H9 (cell line): Measurements from ENCODE around the gene RNF39. TPM values are rescaled to one million over a fixed set of nuclear protein-coding genes. Genes with fewer than 3 reads are reported as not detected.

Experiments
- DNase-seq: peaks from one replicate; pipeline ENCODE4 v3.0.0-alpha.2; 2017
- H2AFZ ChIP-seq: one replicate; pipeline ENCODE4 v1.6.1; 2013; ENCODE audit warnings: mild to moderate bottlenecking, low read length, control low read depth, moderate library complexity
- H2AK5ac ChIP-seq: 2 replicates; pipeline ENCODE4 v1.6.1; 2013; ENCODE audit warnings: low read length, control low read depth, mixed read lengths; ENCODE audit not compliant: insufficient read length
- H2BK120ac ChIP-seq: one replicate; pipeline ENCODE4 v1.6.1; 2013; ENCODE audit warnings: low read depth, mild to moderate bottlenecking, low read length, control low read depth, inconsistent platforms; ENCODE audit not compliant: poor library complexity, severe bottlenecking
- H2BK12ac ChIP-seq: 2 replicates; pipeline ENCODE4 v1.6.1; 2013; ENCODE audit warnings: low read length, control low read depth, mixed read lengths, low read depth; ENCODE audit not compliant: insufficient read length
- H2BK15ac ChIP-seq: 2 replicates; pipeline ENCODE4 v1.6.1; 2013; ENCODE audit warnings: low read depth, low read length, control low read depth
- H2BK20ac ChIP-seq: one replicate; pipeline ENCODE4 v1.6.1; 2013; ENCODE audit warnings: low read depth, mild to moderate bottlenecking, low read length, control low read depth, inconsistent platforms; ENCODE audit not compliant: poor library complexity, severe bottlenecking
- H2BK5ac ChIP-seq: 2 replicates; pipeline ENCODE4 v1.6.1; 2013; ENCODE audit warnings: low read length, control low read depth, mixed read lengths; ENCODE audit not compliant: insufficient read length
- H3K14ac ChIP-seq: 2 replicates; pipeline ENCODE4 v1.6.1; 2013; ENCODE audit warnings: low read length, control low read depth; ENCODE audit not compliant: insufficient read depth
- H3K18ac ChIP-seq: 2 replicates; pipeline ENCODE4 v1.6.1; 2013; ENCODE audit warnings: low read depth, mild to moderate bottlenecking, mixed read lengths, low read length, control low read depth; ENCODE audit not compliant: insufficient read length
- H3K23ac ChIP-seq: 2 replicates; pipeline ENCODE4 v1.6.1; 2013; ENCODE audit warnings: low read length, control low read depth, mixed read lengths, low read depth; ENCODE audit not compliant: insufficient read length
- H3K23me2 ChIP-seq: 2 replicates; pipeline ENCODE4 v1.6.1; 2013; ENCODE audit warnings: low read depth, mild to moderate bottlenecking, mixed read lengths, low read length, control low read depth; ENCODE audit not compliant: insufficient read length, poor library complexity, severe bottlenecking
- H3K27ac ChIP-seq: 2 replicates; pipeline ENCODE4 v1.5.1; 2013; ENCODE audit warnings: low read length, control low read depth, mixed read lengths, low read depth; ENCODE audit not compliant: insufficient read length
- H3K27me3 ChIP-seq: 2 replicates; pipeline ENCODE4 v1.6.1; 2013; ENCODE audit warnings: low read length, control low read depth, inconsistent platforms; ENCODE audit not compliant: insufficient read depth
- H3K4ac ChIP-seq: 2 replicates; pipeline ENCODE4 v1.6.1; 2013; ENCODE audit warnings: low read depth, mild to moderate bottlenecking, control low read depth, inconsistent platforms, low read length, moderate library complexity
- H3K4me1 ChIP-seq: 2 replicates; pipeline ENCODE4 v1.6.1; 2013; ENCODE audit warnings: low read length, control low read depth, inconsistent platforms; ENCODE audit not compliant: insufficient read depth
- H3K4me2 ChIP-seq: 2 replicates; pipeline ENCODE4 v1.6.1; 2013; ENCODE audit warnings: low read length, control low read depth, mixed read lengths; ENCODE audit not compliant: insufficient read length, insufficient read depth
- H3K56ac ChIP-seq: 2 replicates; pipeline ENCODE4 v1.6.1; 2013; ENCODE audit warnings: low read depth, mild to moderate bottlenecking, mixed read lengths, low read length, control low read depth; ENCODE audit not compliant: insufficient read length
- H3K79me1 ChIP-seq: 2 replicates; pipeline ENCODE4 v1.6.1; 2013; ENCODE audit warnings: low read depth, mild to moderate bottlenecking, moderate library complexity, low read length, control low read depth, inconsistent platforms; ENCODE audit not compliant: insufficient read depth, poor library complexity, severe bottlenecking
- H3K79me2 ChIP-seq: 2 replicates; pipeline ENCODE4 v1.6.1; 2013; ENCODE audit warnings: low read length, control low read depth, inconsistent platforms; ENCODE audit not compliant: insufficient read depth
- H3K9ac ChIP-seq: 2 replicates; pipeline ENCODE4 v1.6.1; 2013; ENCODE audit warnings: low read length, control low read depth, mixed read lengths; ENCODE audit not compliant: insufficient read length; ENCODE audit errors: extremely low read depth
- H3K9me3 ChIP-seq: one replicate; pipeline ENCODE4 v1.6.1; 2013; ENCODE audit warnings: low read depth, low read length, inconsistent platforms; ENCODE audit not compliant: control insufficient read depth
- H3T11ph ChIP-seq: one replicate; pipeline ENCODE4 v1.6.1; 2013; ENCODE audit warnings: mild to moderate bottlenecking, low read length, control low read depth, inconsistent platforms
- H4K20me1 ChIP-seq: one replicate; pipeline ENCODE4 v1.6.1; 2013; ENCODE audit not compliant: control insufficient read depth, insufficient read length, insufficient read depth
- H4K5ac ChIP-seq: 2 replicates; pipeline ENCODE4 v1.6.1; 2013; ENCODE audit warnings: low read depth, mild to moderate bottlenecking, mixed read lengths, low read length, control low read depth; ENCODE audit not compliant: insufficient read length
- H4K8ac ChIP-seq: replicated peaks from 2 replicates; pipeline ENCODE4 v1.6.1; 2013; ENCODE audit warnings: low read length, control low read depth, mixed read lengths, low read depth; ENCODE audit not compliant: insufficient read length
- H4K91ac ChIP-seq: 2 replicates; pipeline ENCODE4 v1.6.1; 2013; ENCODE audit warnings: low read depth, mild to moderate bottlenecking, moderate library complexity, mixed read lengths, low read length, control low read depth; ENCODE audit not compliant: insufficient read length
- H3K27ac Mint-ChIP-seq, 3 experiments: 2 replicates in 2 of 3; 3 replicates in 1 of 3; pipeline ENCODE4 v1.8.0; 2020 to 2021; ENCODE audit warnings: mixed read lengths in 3 of 3, mild to moderate bottlenecking in 1 of 3, moderate library complexity in 1 of 3
- H3K27me3 Mint-ChIP-seq: 2 replicates; pipeline ENCODE4 v1.8.0; 2021; ENCODE audit warnings: low read depth, mild to moderate bottlenecking, moderate library complexity, mixed read lengths
- H3K36me3 Mint-ChIP-seq, 3 experiments: 2 replicates in 2 of 3; 3 replicates in 1 of 3; pipeline ENCODE4 v1.8.0; 2020 to 2021; ENCODE audit warnings: low read depth in 3 of 3, mixed read lengths in 3 of 3; ENCODE audit not compliant: insufficient read depth in 1 of 3
- H3K4me1 Mint-ChIP-seq, 2 experiments: 2 replicates each; pipeline ENCODE4 v1.8.0; 2020; ENCODE audit warnings: mixed read lengths in 2 of 2
- H3K4me3 Mint-ChIP-seq, 2 experiments: 2 replicates in 1 of 2; 3 replicates in 1 of 2; pipeline ENCODE4 v1.8.0; 2020 to 2021; ENCODE audit warnings: mild to moderate bottlenecking in 2 of 2, mixed read lengths in 2 of 2, moderate library complexity in 1 of 2
- H3K9me3 Mint-ChIP-seq, 2 experiments: 2 replicates in 1 of 2; 3 replicates in 1 of 2; pipeline ENCODE4 v1.8.0; 2020; ENCODE audit warnings: mild to moderate bottlenecking in 2 of 2, mixed read lengths in 2 of 2, moderate library complexity in 1 of 2
- WGBS: extraction: QIAGEN DNeasy Blood & Tissue Kit; methylation state at CpG from one replicate; pipeline ENCODE4 v1.1.7; 2013; ENCODE audit warnings: missing lambda C conversion rate, low lambda C conversion rate, mixed read lengths; ENCODE audit not compliant: insufficient read length; ENCODE audit errors: extremely low coverage; 5-methylcytosine and 5-hydroxymethylcytosine counted together
- total RNA-seq: library from RNA; stranded (reverse); gene quantifications from 2 replicates; pipeline ENCODE4 v1.2.1, GENCODE V29; 2021
- TF ChIP-seq, protein P1 (sequence below): fragments of 200-600 bp; sonication (generic); conservative IDR thresholded peaks from 3 replicates; pipeline ENCODE4 v1.8.0; 2021; ENCODE audit warnings: antibody characterized with exemption, mild to moderate bottlenecking

Gene RNF39
- total RNA-seq, 1 experiment from 2014 or later: 0.26 TPM

DNA sequence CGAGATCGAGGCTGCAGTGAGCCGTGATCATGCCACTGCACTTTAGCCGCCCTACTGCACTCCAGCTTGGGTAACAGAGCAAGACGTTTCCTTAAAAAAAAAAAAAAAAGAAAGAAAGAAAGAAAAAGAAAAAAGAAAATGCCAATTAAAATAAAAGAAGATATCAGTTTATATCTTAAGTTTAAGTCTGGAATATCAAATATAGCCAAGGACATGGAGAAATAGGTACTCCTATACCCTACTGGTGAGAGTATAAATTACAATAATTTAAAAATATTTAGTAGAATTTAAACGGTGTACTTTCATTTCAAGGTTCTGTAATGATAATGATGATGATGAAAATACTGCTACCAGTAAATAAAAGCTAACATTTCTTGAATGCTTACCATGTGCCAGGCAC is 41.2 kb upstream of the RNF39 start:
- Histone ChIP-seq H2BK20ac (no peak overlapping the region), H2AK5ac (no peak overlapping the region), H2BK12ac (no peak overlapping the region), H3K4ac (no peak overlapping the region), H3K9me3 (no peaks in the 10 kb centered on the region), H2BK120ac (no peak overlapping the region), H4K5ac (no peak overlapping the region), H4K91ac (no peak overlapping the region), H2BK15ac (no peak overlapping the region), H4K20me1 (no peaks in the 10 kb centered on the region), H3K18ac (no peak overlapping the region), H3K23me2 (no peaks in the 10 kb centered on the region), H3T11ph (no peak overlapping the region), H3K27ac (no peak overlapping the region), H2AFZ (no peak overlapping the region), H3K79me1 (no peaks in the 10 kb centered on the region), H3K14ac (no peak overlapping the region), H4K8ac (no peak overlapping the region), H3K56ac (no peak overlapping the region), H3K23ac (no peak overlapping the region), H3K9ac (no peak overlapping the region), H3K4me1 (no peaks in the 10 kb centered on the region), H2BK5ac (no peak overlapping the region), H3K79me2 (0 out of 2 replicates have a peak, but pooled peaks cover 2% of the 10 kb centered on the region), H3K4me2 (no peak overlapping the region), H3K27me3 (no peaks in the 10 kb centered on the region; the same call in 1 of the 2 replicates)
- TF ChIP-seq, protein P1, sequence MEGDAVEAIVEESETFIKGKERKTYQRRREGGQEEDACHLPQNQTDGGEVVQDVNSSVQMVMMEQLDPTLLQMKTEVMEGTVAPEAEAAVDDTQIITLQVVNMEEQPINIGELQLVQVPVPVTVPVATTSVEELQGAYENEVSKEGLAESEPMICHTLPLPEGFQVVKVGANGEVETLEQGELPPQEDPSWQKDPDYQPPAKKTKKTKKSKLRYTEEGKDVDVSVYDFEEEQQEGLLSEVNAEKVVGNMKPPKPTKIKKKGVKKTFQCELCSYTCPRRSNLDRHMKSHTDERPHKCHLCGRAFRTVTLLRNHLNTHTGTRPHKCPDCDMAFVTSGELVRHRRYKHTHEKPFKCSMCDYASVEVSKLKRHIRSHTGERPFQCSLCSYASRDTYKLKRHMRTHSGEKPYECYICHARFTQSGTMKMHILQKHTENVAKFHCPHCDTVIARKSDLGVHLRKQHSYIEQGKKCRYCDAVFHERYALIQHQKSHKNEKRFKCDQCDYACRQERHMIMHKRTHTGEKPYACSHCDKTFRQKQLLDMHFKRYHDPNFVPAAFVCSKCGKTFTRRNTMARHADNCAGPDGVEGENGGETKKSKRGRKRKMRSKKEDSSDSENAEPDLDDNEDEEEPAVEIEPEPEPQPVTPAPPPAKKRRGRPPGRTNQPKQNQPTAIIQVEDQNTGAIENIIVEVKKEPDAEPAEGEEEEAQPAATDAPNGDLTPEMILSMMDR: no peak; the same call in none of the 3 replicates
- no peak for DNase-seq
- no CpG with 5 or more reads among the region's 6 CpGs for WGBS
- Mint-ChIP-seq H3K4me3 (no peak overlapping the region), H3K36me3 (no peaks in the 10 kb centered on the region), H3K27ac (no peak overlapping the region), H3K9me3 (no peaks in the 10 kb centered on the region), H3K27me3 (peaks cover 49% of the 10 kb centered on the region), H3K4me1 (no peaks in the 10 kb centered on the region)
